ENCODE results near the gene PDZD2. TPM values are rescaled to one million over a fixed set of nuclear protein-coding genes. Genes with fewer than 3 reads are reported as not detected.

The PDZD2 gene
- total RNA-seq, 1 experiment from 2014 or later: 2.1 TPM

GRCh38 chr5:32127711-32128110 is 488.8 kb downstream of the PDZD2 start:
- no peaks in the 10 kb centered on the region for H3K27me3 ChIP-seq (ENCODE audit: control insufficient read depth, insufficient read depth, low read length)
- DNase-seq: no peak
- H3K4me3 ChIP-seq (ENCODE audit: insufficient read depth, low read depth, low read length): no peak overlapping the region
- H3K36me3 ChIP-seq (replicated peaks; ENCODE audit: control insufficient read depth, insufficient read depth, low read length): peaks cover 6% of the 10 kb centered on the region

- no peak overlapping the region for H3K4me3 ChIP-seq (ENCODE audit: insufficient read depth, low read depth, low read length)
- no peak for DNase-seq
- peaks cover 7% of the 10 kb centered on the region for H3K36me3 ChIP-seq (replicated peaks; ENCODE audit: control insufficient read depth, insufficient read depth, low read length)
- H3K27me3 ChIP-seq (ENCODE audit: control insufficient read depth, insufficient read depth, low read length): no peaks in the 10 kb centered on the region
These were observed 490.2 kb downstream of the PDZD2 start for GRCh38 chr5:32129074-32129598.

GRCh38 chr5:32130865-32131264 is 491.9 kb downstream of the PDZD2 start:
- no peak for DNase-seq

GRCh38 chr5:32131604-32132003 is 492.7 kb downstream of the PDZD2 start:
- DNase-seq: no peak
- Histone ChIP-seq H3K4me3 (ENCODE audit: insufficient read depth, low read depth, low read length) (no peak overlapping the region), H3K36me3 (replicated peaks; ENCODE audit: control insufficient read depth, insufficient read depth, low read length) (peaks cover 5% of the 10 kb centered on the region), H3K27me3 (ENCODE audit: control insufficient read depth, insufficient read depth, low read length) (no peaks in the 10 kb centered on the region)

More at GRCh38 chr5:32130865-32131264, 491.9 kb downstream of the PDZD2 start:
- Histone ChIP-seq H3K36me3 (replicated peaks; ENCODE audit: control insufficient read depth, insufficient read depth, low read length) (peaks cover 10% of the 10 kb centered on the region), H3K27me3 (ENCODE audit: control insufficient read depth, insufficient read depth, low read length) (no peaks in the 10 kb centered on the region), H3K4me3 (ENCODE audit: insufficient read depth, low read depth, low read length) (no peak overlapping the region)

GRCh38 chr5:32132757-32133156 is 493.8 kb downstream of the PDZD2 start:
- no peak overlapping the region for H3K4me3 ChIP-seq (ENCODE audit: insufficient read depth, low read depth, low read length)
- H3K27me3 ChIP-seq (ENCODE audit: control insufficient read depth, insufficient read depth, low read length): no peaks in the 10 kb centered on the region
- DNase-seq: no peak
- H3K36me3 ChIP-seq (replicated peaks; ENCODE audit: control insufficient read depth, insufficient read depth, low read length): peaks cover 5% of the 10 kb centered on the region

GRCh38 chr5:32135086-32135485 is 496.2 kb downstream of the PDZD2 start:
- H3K27me3 ChIP-seq (ENCODE audit: control insufficient read depth, insufficient read depth, low read length): no peaks in the 10 kb centered on the region
- peaks cover 5% of the 10 kb centered on the region for H3K36me3 ChIP-seq (replicated peaks; ENCODE audit: control insufficient read depth, insufficient read depth, low read length)
- no peak overlapping the region for H3K4me3 ChIP-seq (ENCODE audit: insufficient read depth, low read depth, low read length)
- no peak for DNase-seq

- H3K36me3 ChIP-seq (replicated peaks; ENCODE audit: control insufficient read depth, insufficient read depth, low read length): peaks cover 5% of the 10 kb centered on the region
- H3K27me3 ChIP-seq (ENCODE audit: control insufficient read depth, insufficient read depth, low read length): no peaks in the 10 kb centered on the region
- H3K4me3 ChIP-seq (ENCODE audit: insufficient read depth, low read depth, low read length): no peak overlapping the region
- no peak for DNase-seq
These were observed 497.4 kb downstream of the PDZD2 start for GRCh38 chr5:32136342-32136741.

GRCh38 chr5:32138839-32139493 is 500.0 kb downstream of the PDZD2 start:
- H3K27me3 ChIP-seq (ENCODE audit: control insufficient read depth, insufficient read depth, low read length): no peaks in the 10 kb centered on the region
- H3K4me3 ChIP-seq (ENCODE audit: insufficient read depth, low read depth, low read length): no peak overlapping the region
- H3K36me3 ChIP-seq (replicated peaks; ENCODE audit: control insufficient read depth, insufficient read depth, low read length): peaks cover 5% of the 10 kb centered on the region
- no peak for DNase-seq

- H3K36me3 ChIP-seq (replicated peaks; ENCODE audit: control insufficient read depth, insufficient read depth, low read length): no peaks in the 10 kb centered on the region; the same call in 1 of the 2 replicates
- H3K4me3 ChIP-seq (ENCODE audit: insufficient read depth, low read depth, low read length): no peak overlapping the region
- H3K27me3 ChIP-seq (ENCODE audit: control insufficient read depth, insufficient read depth, low read length): no peaks in the 10 kb centered on the region
- no peak for DNase-seq
These were observed 504.9 kb downstream of the PDZD2 start for GRCh38 chr5:32143617-32144377.

- no peaks in the 10 kb centered on the region for H3K27me3 ChIP-seq (ENCODE audit: control insufficient read depth, insufficient read depth, low read length)
- no peak overlapping the region for H3K4me3 ChIP-seq (ENCODE audit: insufficient read depth, low read depth, low read length)
- no peak for DNase-seq
- no peaks in the 10 kb centered on the region; the same call in 1 of the 2 replicates for H3K36me3 ChIP-seq (replicated peaks; ENCODE audit: control insufficient read depth, insufficient read depth, low read length)
These were observed 505.7 kb downstream of the PDZD2 start for GRCh38 chr5:32144378-32145207.

GRCh38 chr5:32145378-32145777 is 506.4 kb downstream of the PDZD2 start:
- DNase-seq: no peak
- H3K27me3 ChIP-seq (ENCODE audit: control insufficient read depth, insufficient read depth, low read length): no peaks in the 10 kb centered on the region
- H3K4me3 ChIP-seq (ENCODE audit: insufficient read depth, low read depth, low read length): no peak overlapping the region
- no peaks in the 10 kb centered on the region; the same call in 1 of the 2 replicates for H3K36me3 ChIP-seq (replicated peaks; ENCODE audit: control insufficient read depth, insufficient read depth, low read length)

- H3K36me3 ChIP-seq (replicated peaks; ENCODE audit: control insufficient read depth, insufficient read depth, low read length): no peaks in the 10 kb centered on the region; the same call in 1 of the 2 replicates
- no peak for DNase-seq
- H3K4me3 ChIP-seq (ENCODE audit: insufficient read depth, low read depth, low read length): no peak overlapping the region
- no peaks in the 10 kb centered on the region for H3K27me3 ChIP-seq (ENCODE audit: control insufficient read depth, insufficient read depth, low read length)
These were observed 508.3 kb downstream of the PDZD2 start for GRCh38 chr5:32147236-32147635.

- DNase-seq: no peak
- H3K4me3 ChIP-seq (ENCODE audit: insufficient read depth, low read depth, low read length): no peak overlapping the region
- no peaks in the 10 kb centered on the region; the same call in 1 of the 2 replicates for H3K36me3 ChIP-seq (replicated peaks; ENCODE audit: control insufficient read depth, insufficient read depth, low read length)
- H3K27me3 ChIP-seq (ENCODE audit: control insufficient read depth, insufficient read depth, low read length): no peaks in the 10 kb centered on the region
These were observed 509.0 kb downstream of the PDZD2 start for GRCh38 chr5:32147959-32148358.

GRCh38 chr5:32150366-32150765 is 511.4 kb downstream of the PDZD2 start:
- DNase-seq: no peak
- Histone ChIP-seq H3K36me3 (replicated peaks; ENCODE audit: control insufficient read depth, insufficient read depth, low read length) (no peaks in the 10 kb centered on the region), H3K27me3 (ENCODE audit: control insufficient read depth, insufficient read depth, low read length) (no peaks in the 10 kb centered on the region), H3K4me3 (ENCODE audit: insufficient read depth, low read depth, low read length) (no peak overlapping the region)

Data from H7 (cell line).